ENCODE results near the gene C7orf57. TPM values are rescaled to one million over a fixed set of nuclear protein-coding genes. Genes with fewer than 3 reads are reported as not detected.

The C7orf57 gene
- total RNA-seq, 1 donor from 2014 or later = not detected

GRCh38 chr7:48049850-48050249 lies 14.5 kb downstream of the C7orf57 start:
- H3K9me3 Mint-ChIP-seq = no peaks in the 10 kb centered on the region
- H3K27me3 Mint-ChIP-seq (ENCODE audit: insufficient read depth, low read depth) = peaks cover 10% of the 10 kb centered on the region
- H3K9ac ChIP-seq = no peak overlapping the region
- no peak overlapping the region for H3K27ac Mint-ChIP-seq
- no peaks in the 10 kb centered on the region for H3K9me3 ChIP-seq (ENCODE audit: low read depth)
- no peak overlapping the region for H3K4me2 ChIP-seq
- H3K27me3 ChIP-seq = no peaks in the 10 kb centered on the region
- no peak overlapping the region for H3K4me3 Mint-ChIP-seq
- H3K4me3 ChIP-seq = no peak overlapping the region
- H3F3A ChIP-seq (ENCODE audit: low read depth) = no peaks in the 10 kb centered on the region
- H3K27ac ChIP-seq = no peak overlapping the region
- no peak overlapping the region for H2AFZ ChIP-seq (replicated peaks)
- H3K36me3 Mint-ChIP-seq = no peaks in the 10 kb centered on the region
- H3K79me2 ChIP-seq (ENCODE audit: low read depth) = no peaks in the 10 kb centered on the region
- DNase-seq (ENCODE audit: low spot score) = no peak
- no peak for TF ChIP-seq CTCF (IDR thresholded peaks at IDR 0.05)
- TF ChIP-seq EZH2phosphoT487 (IDR thresholded peaks at IDR 0.05) = no peak
- no peak for TF ChIP-seq EZH2 (IDR thresholded peaks at IDR 0.05)
- no peaks in the 10 kb centered on the region for H3K4me1 ChIP-seq
- no peaks in the 10 kb centered on the region for H4K20me1 ChIP-seq (ENCODE audit: low read depth)
- no peaks in the 10 kb centered on the region for H3K4me1 Mint-ChIP-seq
- no peaks in the 10 kb centered on the region for H3K36me3 ChIP-seq

DNA sequence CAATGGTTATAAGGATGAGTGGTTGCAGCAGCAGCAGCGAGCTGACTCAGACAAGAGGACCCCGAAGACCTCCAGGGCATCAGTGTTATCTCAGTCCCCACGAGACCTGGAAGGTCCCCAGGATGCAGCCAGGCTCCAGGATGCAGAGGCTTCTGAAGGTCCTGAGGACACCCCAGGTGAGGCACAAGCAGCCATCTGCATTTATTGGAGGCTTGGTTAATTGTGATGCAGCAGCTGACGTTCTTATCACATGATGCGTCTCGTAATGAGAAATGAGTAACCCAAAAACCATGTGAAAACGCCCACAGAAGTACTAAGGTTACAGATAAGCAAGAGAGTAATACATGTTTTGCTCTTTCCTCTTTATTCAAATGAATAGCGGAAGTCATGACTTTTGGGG lies 17.4 kb downstream of the C7orf57 start:
- H3K27ac ChIP-seq = no peak overlapping the region
- DNase-seq (ENCODE audit: low spot score) = no peak
- no peak overlapping the region for H3K4me2 ChIP-seq
- no peaks in the 10 kb centered on the region for H3K27me3 ChIP-seq
- H3F3A ChIP-seq (ENCODE audit: low read depth) = no peaks in the 10 kb centered on the region
- no peaks in the 10 kb centered on the region for H3K36me3 Mint-ChIP-seq
- no peaks in the 10 kb centered on the region for H3K36me3 ChIP-seq
- H3K27me3 Mint-ChIP-seq (ENCODE audit: insufficient read depth, low read depth) = peaks cover 10% of the 10 kb centered on the region
- no peaks in the 10 kb centered on the region for H3K4me1 ChIP-seq
- H3K4me1 Mint-ChIP-seq = no peaks in the 10 kb centered on the region
- H3K9ac ChIP-seq = no peak overlapping the region
- H4K20me1 ChIP-seq (ENCODE audit: low read depth) = no peaks in the 10 kb centered on the region
- no peak overlapping the region for H2AFZ ChIP-seq (replicated peaks)
- H3K4me3 Mint-ChIP-seq = no peak overlapping the region
- H3K4me3 ChIP-seq = no peak overlapping the region
- TF ChIP-seq EZH2phosphoT487 (IDR thresholded peaks at IDR 0.05) = no peak
- no peak for TF ChIP-seq CTCF (IDR thresholded peaks at IDR 0.05)
- no peak for TF ChIP-seq EZH2 (IDR thresholded peaks at IDR 0.05)
- no peaks in the 10 kb centered on the region for H3K9me3 ChIP-seq (ENCODE audit: low read depth)
- H3K79me2 ChIP-seq (ENCODE audit: low read depth) = no peaks in the 10 kb centered on the region
- H3K27ac Mint-ChIP-seq = no peak overlapping the region
- H3K9me3 Mint-ChIP-seq = peaks cover 9% of the 10 kb centered on the region

DNA sequence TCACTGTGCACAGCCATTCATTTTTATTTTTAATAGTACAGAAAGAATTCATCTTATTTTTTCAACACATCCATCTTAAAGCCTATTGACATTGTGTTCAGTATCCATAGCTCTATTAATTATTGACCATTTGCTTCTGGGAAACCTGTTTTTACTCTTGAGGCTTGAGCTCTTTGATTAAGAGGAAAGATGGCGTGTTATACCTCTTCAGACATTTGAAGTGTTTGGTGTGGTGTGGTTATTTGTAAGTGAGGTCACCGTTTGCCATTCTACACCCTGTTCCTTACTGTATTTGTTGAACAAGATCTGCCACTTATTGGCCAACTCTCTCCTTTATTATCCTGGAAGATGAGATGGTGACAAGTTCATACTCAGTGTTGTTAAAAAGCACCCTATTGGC lies 18.4 kb downstream of the C7orf57 start:
- no peaks in the 10 kb centered on the region for H3K36me3 ChIP-seq
- Mint-ChIP-seq H3K27me3 (ENCODE audit: insufficient read depth, low read depth) (peaks cover 7% of the 10 kb centered on the region), H3K4me3 (no peak overlapping the region), H3K27ac (no peak overlapping the region), H3K9me3 (peaks cover 11% of the 10 kb centered on the region), H3K36me3 (no peaks in the 10 kb centered on the region), H3K4me1 (no peaks in the 10 kb centered on the region)
- no peaks in the 10 kb centered on the region for H3K4me1 ChIP-seq
- no peak overlapping the region for H3K4me3 ChIP-seq
- H3K27me3 ChIP-seq = no peaks in the 10 kb centered on the region
- H3K27ac ChIP-seq = no peak overlapping the region
- H3K4me2 ChIP-seq = no peak overlapping the region
- no peaks in the 10 kb centered on the region for H3K79me2 ChIP-seq (ENCODE audit: low read depth)
- H3F3A ChIP-seq (ENCODE audit: low read depth) = no peaks in the 10 kb centered on the region
- DNase-seq (ENCODE audit: low spot score) = no peak
- no peaks in the 10 kb centered on the region for H3K9me3 ChIP-seq (ENCODE audit: low read depth)
- H4K20me1 ChIP-seq (ENCODE audit: low read depth) = no peaks in the 10 kb centered on the region
- no peak overlapping the region for H3K9ac ChIP-seq
- no peak overlapping the region for H2AFZ ChIP-seq (replicated peaks)
- TF ChIP-seq CTCF (IDR thresholded peaks at IDR 0.05) (no peak), EZH2 (IDR thresholded peaks at IDR 0.05) (no peak), EZH2phosphoT487 (IDR thresholded peaks at IDR 0.05) (no peak)
